Keratinocyte (primary cell): ENCODE measurements around the gene AGA. TPM values are rescaled to one million over a fixed set of nuclear protein-coding genes. Genes with fewer than 3 reads are reported as not detected.

Experiments used
- DNase-seq: peaks from one replicate; pipeline ENCODE4 v3.0.0-alpha.2; 2011; ENCODE audit warnings: low read depth, missing footprints, low spot score
- FAIRE-seq: peaks from 2 replicates; lab custom pipeline; 2011; peaks lifted over from hg19 to GRCh38; lab: Jason Lieb, UNC
- H2AFZ ChIP-seq: 2 replicates; pipeline ENCODE4 v1.6.0; 2012; ENCODE audit warnings: low read length, control low read depth, inconsistent platforms; ENCODE audit not compliant: control insufficient read depth
- H3K27ac ChIP-seq: 2 replicates; pipeline ENCODE4 v1.5.1; 2011; ENCODE audit warnings: low read length; ENCODE audit not compliant: control insufficient read depth, insufficient read depth
- H3K27me3 ChIP-seq: 3 replicates; pipeline ENCODE4 v1.6.0; 2011; ENCODE audit warnings: low read length; ENCODE audit not compliant: control insufficient read depth, insufficient read depth; ENCODE audit errors: extremely low read depth
- H3K36me3 ChIP-seq, 2 experiments: 2 replicates in 1 of 2; 3 replicates in 1 of 2; pipeline ENCODE4 v1.5.1; 2011; ENCODE audit warnings: low read length in 2 of 2, mild to moderate bottlenecking in 1 of 2; ENCODE audit not compliant: control insufficient read depth in 2 of 2, insufficient read depth in 2 of 2; ENCODE audit errors: extremely low read depth in 1 of 2
- H3K4me1 ChIP-seq: 3 replicates; pipeline ENCODE4 v1.5.1; 2011; ENCODE audit warnings: low read length; ENCODE audit not compliant: control insufficient read depth, insufficient read depth; ENCODE audit errors: extremely low read depth
- H3K4me2 ChIP-seq: 3 replicates; pipeline ENCODE4 v1.6.0; 2011; ENCODE audit warnings: low read depth, low read length; ENCODE audit not compliant: control insufficient read depth, insufficient read depth; ENCODE audit errors: extremely low read depth
- H3K4me3 ChIP-seq, 3 experiments: fragments of 200-600 bp in 1 of 3; sonication (generic) in 1 of 3; 2 replicates in 2 of 3; 3 replicates in 1 of 3; pipeline ENCODE4 v1.5.1; 2011 to 2016; ENCODE audit warnings: low read length in 3 of 3, mild to moderate bottlenecking in 3 of 3, control low read depth in 2 of 3, inconsistent platforms in 1 of 3, low read depth in 1 of 3, mixed read lengths in 1 of 3, mixed run types in 1 of 3, moderate library complexity in 1 of 3; ENCODE audit not compliant: control insufficient read depth in 2 of 3, insufficient read depth in 2 of 3; ENCODE audit errors: extremely low read depth in 1 of 3
- H3K79me2 ChIP-seq: 2 replicates; pipeline ENCODE4 v1.6.0; 2012; ENCODE audit warnings: low read length; ENCODE audit not compliant: control insufficient read depth, insufficient read depth
- H3K9ac ChIP-seq: 3 replicates; pipeline ENCODE4 v1.6.0; 2011; ENCODE audit warnings: low read length; ENCODE audit not compliant: control insufficient read depth, insufficient read depth; ENCODE audit errors: extremely low read depth
- H3K9me1 ChIP-seq: 3 replicates; pipeline ENCODE4 v1.6.0; 2011; ENCODE audit warnings: low read length; ENCODE audit not compliant: control insufficient read depth, insufficient read depth; ENCODE audit errors: extremely low read depth
- H3K9me3 ChIP-seq: 2 replicates; pipeline ENCODE4 v1.5.1; 2012; ENCODE audit warnings: low read depth, low read length; ENCODE audit not compliant: control insufficient read depth
- H4K20me1 ChIP-seq: 3 replicates; pipeline ENCODE4 v1.6.0; 2011; ENCODE audit warnings: low read length; ENCODE audit not compliant: control insufficient read depth, insufficient read depth; ENCODE audit errors: extremely low read depth
- EZH2 ChIP-seq: IDR thresholded peaks from one replicate; pipeline ENCODE4 v1.6.1; 2012; ENCODE audit warnings: inconsistent platforms, mild to moderate bottlenecking, low read length, moderate library complexity
- dilution Hi-C: fragments of 300-500 bp; cut with MboI; formaldehyde crosslinking; loops from one replicate; pipeline ENCODE4 v1.7.0; 2020; ENCODE audit warnings: low sequenced_read_pairs; ENCODE audit not compliant: extremely low pct_ligation_motif_present
- polyA plus RNA-seq, 5 experiments: library from polyadenylated mRNA; depleted of rRNA in 3 of 5; stranded (reverse) in 3 of 5; stranded (forward) in 1 of 5; unstranded in 1 of 5; fragments of >200 nt; gene quantifications; 1 replicate in 1 of 5; 2 replicates in 3 of 5; 3 replicates in 1 of 5; pipeline versions ENCODE4 v1.2.1 to v1.2.3, GENCODE V29; 2011 to 2012; ENCODE audit warnings: missing spikeins in 2 of 5, low read depth in 1 of 5, low replicate concordance in 1 of 5
- TF ChIP-seq, protein P1 (sequence below), 3 experiments: IDR thresholded peaks in 1 of 3; conservative IDR thresholded peaks in 1 of 3; optimal IDR thresholded peaks in 1 of 3; 2 replicates in 2 of 3; 3 replicates in 1 of 3; pipeline versions ENCODE3 to v1.5.1; 2011; ENCODE audit warnings: low read length in 3 of 3, mild to moderate bottlenecking in 3 of 3, moderate library complexity in 2 of 3, control low read depth in 1 of 3, inconsistent platforms in 1 of 3; ENCODE audit not compliant: insufficient read depth in 2 of 3; ENCODE audit errors: extremely low read depth in 1 of 3

AGA gene
- polyA plus RNA-seq, 1 donor (not counting 4 experiments of a cell fraction or from before 2014, with no cell fraction given) = 16.7 TPM

GRCh38 chr4:177490769-177491168, 48.5 kb upstream of the AGA start:
- TF ChIP-seq, protein P1, sequence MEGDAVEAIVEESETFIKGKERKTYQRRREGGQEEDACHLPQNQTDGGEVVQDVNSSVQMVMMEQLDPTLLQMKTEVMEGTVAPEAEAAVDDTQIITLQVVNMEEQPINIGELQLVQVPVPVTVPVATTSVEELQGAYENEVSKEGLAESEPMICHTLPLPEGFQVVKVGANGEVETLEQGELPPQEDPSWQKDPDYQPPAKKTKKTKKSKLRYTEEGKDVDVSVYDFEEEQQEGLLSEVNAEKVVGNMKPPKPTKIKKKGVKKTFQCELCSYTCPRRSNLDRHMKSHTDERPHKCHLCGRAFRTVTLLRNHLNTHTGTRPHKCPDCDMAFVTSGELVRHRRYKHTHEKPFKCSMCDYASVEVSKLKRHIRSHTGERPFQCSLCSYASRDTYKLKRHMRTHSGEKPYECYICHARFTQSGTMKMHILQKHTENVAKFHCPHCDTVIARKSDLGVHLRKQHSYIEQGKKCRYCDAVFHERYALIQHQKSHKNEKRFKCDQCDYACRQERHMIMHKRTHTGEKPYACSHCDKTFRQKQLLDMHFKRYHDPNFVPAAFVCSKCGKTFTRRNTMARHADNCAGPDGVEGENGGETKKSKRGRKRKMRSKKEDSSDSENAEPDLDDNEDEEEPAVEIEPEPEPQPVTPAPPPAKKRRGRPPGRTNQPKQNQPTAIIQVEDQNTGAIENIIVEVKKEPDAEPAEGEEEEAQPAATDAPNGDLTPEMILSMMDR (optimal IDR thresholded peaks at IDR 0.05 in 1 of 3, IDR thresholded peaks at IDR 0.05 in 1 of 3, conservative IDR thresholded peaks at IDR 0.05 in 1 of 3; ENCODE audit: extremely low read depth in 1 of 3, insufficient read depth in 2 of 3, low read length in 3 of 3) = no peak
- TF ChIP-seq EZH2 = no peak
- H3K4me2 ChIP-seq = no peak overlapping the region

GRCh38 chr4:177489471-177490246, 47.4 kb upstream of the AGA start:
- no peak for FAIRE-seq
- no peak overlapping the region for H2AFZ ChIP-seq
- H3K9me3 ChIP-seq = no peaks in the 10 kb centered on the region
- no peak overlapping the region for H3K4me2 ChIP-seq
- no peak overlapping the region for H3K4me3 ChIP-seq
- H3K4me1 ChIP-seq = peaks cover 16% of the 10 kb centered on the region
- dilution Hi-C loops = no loop called here
- H3K9ac ChIP-seq = no peak overlapping the region
- TF ChIP-seq, protein P1 (optimal IDR thresholded peaks at IDR 0.05 in 1 of 3, IDR thresholded peaks at IDR 0.05 in 1 of 3, conservative IDR thresholded peaks at IDR 0.05 in 1 of 3; ENCODE audit: extremely low read depth in 1 of 3, insufficient read depth in 2 of 3, low read length in 3 of 3) = no peak
- TF ChIP-seq EZH2 = no peak
- H3K36me3 ChIP-seq = no peaks in the 10 kb centered on the region
- H3K27ac ChIP-seq = no peak overlapping the region
- DNase-seq = no peak
- H3K79me2 ChIP-seq = no peaks in the 10 kb centered on the region
- H3K27me3 ChIP-seq = no peaks in the 10 kb centered on the region
- H3K9me1 ChIP-seq = no peaks in the 10 kb centered on the region
- H4K20me1 ChIP-seq = no peaks in the 10 kb centered on the region

More at GRCh38 chr4:177490769-177491168, 48.5 kb upstream of the AGA start:
- DNase-seq = no peak
- dilution Hi-C loops = no loop called here
- Histone ChIP-seq H3K27me3 (no peaks in the 10 kb centered on the region), H3K4me1 (peaks cover 7% of the 10 kb centered on the region), H4K20me1 (no peaks in the 10 kb centered on the region), H3K79me2 (no peaks in the 10 kb centered on the region), H3K4me3 (no peak overlapping the region), H3K36me3 (no peaks in the 10 kb centered on the region), H2AFZ (no peak overlapping the region), H3K9me3 (no peaks in the 10 kb centered on the region), H3K9me1 (no peaks in the 10 kb centered on the region), H3K9ac (no peak overlapping the region), H3K27ac (no peak overlapping the region)
- no peak for FAIRE-seq
